IMR-90 (cell line): ENCODE results near the gene HAUS5. TPM values are rescaled to one million over a fixed set of nuclear protein-coding genes. Genes with fewer than 3 reads are reported as not detected.

Source experiments
- ATAC-seq: fragments of 200-7000 bp; cut with Tn5 transposase; 2 replicates; pipeline ENCODE4 v1.9.1; 2020; ENCODE audit warnings: low read depth, mild to moderate bottlenecking, moderate library complexity
- BruUV-seq: library from RNA; stranded (reverse); fragments of 400-500 nt; replicated peaks from 2 replicates; lab custom pipeline; 2021; lab: Mats Ljungman, UMichigan
- CTCF ChIA-PET: fragments of 300-600 bp; formaldehyde crosslinking; extraction: SDS; loops from one replicate; lab custom pipeline; 2021; ENCODE audit warnings: antibody characterized with exemption; lab: Yijun Ruan, JAX
- POLR2A ChIA-PET: fragments of 300-600 bp; sonication (Branson Sonifier 250); formaldehyde crosslinking; loops from one replicate; lab custom pipeline; 2022; ENCODE audit warnings: antibody characterized with exemption; ENCODE audit not compliant: unreplicated experiment; lab: Charles Lee
- DNase-seq: peaks from one replicate; pipeline ENCODE4 v3.0.0; 2013
- H2AFZ ChIP-seq: replicated peaks from 2 replicates; pipeline ENCODE3; 2013; ENCODE audit warnings: low read length, mild to moderate bottlenecking; ENCODE audit not compliant: poor library complexity
- H2AK5ac ChIP-seq: 2 replicates; pipeline ENCODE4 v1.6.1; 2013; ENCODE audit warnings: low read depth, low read length, inconsistent platforms
- H2AK9ac ChIP-seq: replicated peaks from 2 replicates; pipeline ENCODE3; 2013; ENCODE audit warnings: mild to moderate bottlenecking, low read depth, low read length, moderate library complexity; ENCODE audit not compliant: poor library complexity
- H2BK120ac ChIP-seq: 2 replicates; pipeline ENCODE4 v1.6.1; 2013; ENCODE audit warnings: low read depth, low read length, inconsistent platforms
- H2BK15ac ChIP-seq: 3 replicates; pipeline ENCODE4 v1.6.1; 2013; ENCODE audit warnings: low read depth, low read length, inconsistent platforms
- H2BK20ac ChIP-seq: 2 replicates; pipeline ENCODE4 v1.6.1; 2013; ENCODE audit warnings: low read depth, mild to moderate bottlenecking, inconsistent platforms, low read length, moderate library complexity
- H2BK5ac ChIP-seq: 2 replicates; pipeline ENCODE4 v1.6.1; 2013; ENCODE audit warnings: mild to moderate bottlenecking, low read depth, low read length, inconsistent platforms; ENCODE audit not compliant: poor library complexity, severe bottlenecking
- H3K14ac ChIP-seq: replicated peaks from 2 replicates; pipeline ENCODE4 v1.6.1; 2013; ENCODE audit warnings: low read depth, low read length, inconsistent platforms
- H3K18ac ChIP-seq: 2 replicates; pipeline ENCODE4 v1.6.1; 2013; ENCODE audit warnings: low read depth, low read length, control low read depth
- H3K23ac ChIP-seq: 2 replicates; pipeline ENCODE4 v1.6.1; 2013; ENCODE audit warnings: low read depth, low read length, inconsistent platforms
- H3K27ac ChIP-seq: 2 replicates; pipeline ENCODE4 v1.5.1; 2013; ENCODE audit warnings: mild to moderate bottlenecking, control low read depth, low read length; ENCODE audit not compliant: insufficient read depth
- H3K27me3 ChIP-seq: 2 replicates; pipeline ENCODE4 v1.6.1; 2013; ENCODE audit warnings: low read length; ENCODE audit not compliant: control insufficient read depth, insufficient read depth
- H3K36me3 ChIP-seq: 2 replicates; pipeline ENCODE4 v1.6.1; 2013; ENCODE audit warnings: low read length, mixed read lengths; ENCODE audit not compliant: control insufficient read depth, insufficient read depth
- H3K4ac ChIP-seq: 2 replicates; pipeline ENCODE4 v1.6.1; 2013; ENCODE audit warnings: low read depth, low read length, inconsistent platforms
- H3K4me1 ChIP-seq: 2 replicates; pipeline ENCODE4 v1.6.1; 2013; ENCODE audit warnings: low read length, mixed read lengths; ENCODE audit not compliant: control insufficient read depth, insufficient read depth
- H3K4me2 ChIP-seq: 2 replicates; pipeline ENCODE4 v1.6.1; 2013; ENCODE audit warnings: low read depth, mild to moderate bottlenecking, control low read depth, low read length, moderate library complexity
- H3K4me3 ChIP-seq: 2 replicates; pipeline ENCODE4 v1.5.1; 2013; ENCODE audit warnings: low read depth, mild to moderate bottlenecking, control low read depth, low read length, moderate library complexity; ENCODE audit not compliant: insufficient read depth
- H3K56ac ChIP-seq: 2 replicates; pipeline ENCODE4 v1.6.1; 2013; ENCODE audit warnings: low read length, inconsistent platforms; ENCODE audit not compliant: insufficient read depth; ENCODE audit errors: extremely low read depth
- H3K79me1 ChIP-seq, 2 experiments: 2 replicates each; pipeline ENCODE4 v1.6.1; 2013; ENCODE audit warnings: low read length in 2 of 2, inconsistent platforms in 1 of 2, low read depth in 1 of 2
- H3K9ac ChIP-seq: 2 replicates; pipeline ENCODE4 v1.6.1; 2013; ENCODE audit warnings: low read depth, low read length, control low read depth
- H3K9me1 ChIP-seq: 2 replicates; pipeline ENCODE4 v1.6.1; 2013; ENCODE audit warnings: low read length, inconsistent platforms; ENCODE audit not compliant: insufficient read depth
- H3K9me3 ChIP-seq: 2 replicates; pipeline ENCODE4 v1.6.1; 2013; ENCODE audit warnings: low read length; ENCODE audit not compliant: control insufficient read depth, insufficient read depth
- H4K20me1 ChIP-seq: 2 replicates; pipeline ENCODE4 v1.6.1; 2013; ENCODE audit warnings: low read length, inconsistent platforms; ENCODE audit not compliant: insufficient read depth
- H4K5ac ChIP-seq: 2 replicates; pipeline ENCODE4 v1.6.1; 2013; ENCODE audit warnings: mild to moderate bottlenecking, low read depth, low read length, control low read depth
- H4K8ac ChIP-seq, 2 experiments: 2 replicates each; pipeline ENCODE4 v1.6.1; 2013; ENCODE audit warnings: low read depth in 2 of 2, low read length in 2 of 2, control low read depth in 1 of 2, inconsistent platforms in 1 of 2
- H4K91ac ChIP-seq: 2 replicates; pipeline ENCODE4 v1.6.1; 2013; ENCODE audit warnings: low read depth, low read length, inconsistent platforms; ENCODE audit not compliant: insufficient read depth
- CEBPB ChIP-seq: IDR thresholded peaks from 2 replicates; pipeline ENCODE4 v1.6.1; 2012; ENCODE audit warnings: low read depth, low read length, improper control_type of control experiment
- ELK1 ChIP-seq: fragments of 150-350 bp; IDR thresholded peaks from 2 replicates; pipeline ENCODE4 v1.6.1; 2016; ENCODE audit warnings: low read depth, mild to moderate bottlenecking, low read length, moderate library complexity, borderline replicate concordance
- MAFK ChIP-seq: IDR thresholded peaks from 2 replicates; pipeline ENCODE4 v1.6.1; 2012; ENCODE audit warnings: low read depth, low read length, improper control_type of control experiment
- MAZ ChIP-seq: IDR thresholded peaks from 2 replicates; pipeline ENCODE4 v1.6.1; 2012; ENCODE audit warnings: low read depth, mild to moderate bottlenecking, low read length, improper control_type of control experiment, moderate library complexity, borderline replicate concordance
- RFX5 ChIP-seq: IDR thresholded peaks from 2 replicates; pipeline ENCODE4 v1.8.0; 2012; ENCODE audit warnings: low read depth, mild to moderate bottlenecking, low read length, moderate library complexity
- WGBS, 2 experiments: methylation state at CpG; one replicate each; pipeline versions ENCODE4 v1.1.5 to v1.1.7; 2013; ENCODE audit warnings: missing lambda C conversion rate in 2 of 2; ENCODE audit not compliant: insufficient read length in 1 of 2; ENCODE audit errors: extremely low coverage in 2 of 2; 5-methylcytosine and 5-hydroxymethylcytosine counted together
- dilution Hi-C: fragments of 300-500 bp; cut with HindIII; formaldehyde crosslinking; loops from one replicate; pipeline ENCODE4 v1.14.3; 2018; ENCODE audit warnings: low sequenced_read_pairs; ENCODE audit not compliant: unreplicated experiment
- in situ Hi-C: fragments of 300-500 bp; cut with MboI; formaldehyde crosslinking; loops from 3 replicates; pipeline ENCODE4 v1.14.3; 2019; ENCODE audit warnings: low sequenced_read_pairs, inconsistent platforms, mixed read lengths
- intact Hi-C: fragments of 100-400 bp; cut with micrococcal nuclease; formaldehyde crosslinking; loops from 2 replicates; pipeline ENCODE4 v1.10.0; 2022
- polyA plus RNA-seq, 3 experiments: library from polyadenylated mRNA; depleted of rRNA; stranded (reverse); fragments of >200 nt; gene quantifications; 2 replicates each; pipeline ENCODE4 v1.2.3, GENCODE V29; 2012; ENCODE audit warnings: low replicate concordance in 1 of 3
- total RNA-seq: library from RNA; depleted of rRNA; stranded (reverse); fragments of >200 nt; gene quantifications from 2 replicates; pipeline ENCODE4 v1.2.3, GENCODE V29; 2012

Gene HAUS5
- total and polyA plus RNA-seq, 2 of the 4 experiments (the other 2 are of a cell fraction) = 3.4 to 6.2 TPM

- ATAC-seq = no peak
- no peak for TF ChIP-seq ELK1
- TF ChIP-seq CEBPB = peak; percentile 64
- TF ChIP-seq RFX5 = no peak
- no peak for TF ChIP-seq MAZ
- TF ChIP-seq MAFK = no peak
- intact Hi-C loops (no loop called here), dilution Hi-C loops (no loop called here), in situ Hi-C loops (no loop called here)
- no peak overlapping the region for H3K27ac ChIP-seq
- no peak overlapping the region for H2BK120ac ChIP-seq
- no peak overlapping the region for H3K18ac ChIP-seq
- no TSS peak for BruUV-seq
- H3K9me1 ChIP-seq = no peaks in the 10 kb centered on the region
- WGBS, 2 experiments = no CpG with 5 or more reads among the region's 3 CpGs
- no peak overlapping the region for H3K23ac ChIP-seq
- no peaks in the 10 kb centered on the region for H4K20me1 ChIP-seq
- no peak overlapping the region for H2BK20ac ChIP-seq
- H3K4me2 ChIP-seq = no peak overlapping the region
- H2BK5ac ChIP-seq = no peak overlapping the region
- H4K8ac ChIP-seq = no peak overlapping the region
- no peak overlapping the region for H2AK9ac ChIP-seq
- H3K27me3 ChIP-seq = peaks cover 7% of the 10 kb centered on the region; the same call in 1 of the 2 replicates
- H4K91ac ChIP-seq = no peak overlapping the region
- no peak overlapping the region for H3K56ac ChIP-seq
- H3K79me1 ChIP-seq = no peaks in the 10 kb centered on the region
- ChIA-PET POLR2A (interaction anchor here (0.5 to 0.7 kb wide), 2 partner anchors 11 to 13 kb away, joined by 3 read pairs; no protein-coding TSS in a partner anchor), CTCF (no interaction called here)
- no peak overlapping the region for H3K14ac ChIP-seq
- H3K9me3 ChIP-seq = no peaks in the 10 kb centered on the region
- H2AFZ ChIP-seq = no peak overlapping the region
- H2AK5ac ChIP-seq = no peak overlapping the region
- no peak overlapping the region for H2BK15ac ChIP-seq
- H3K4ac ChIP-seq = no peak overlapping the region
- no peaks in the 10 kb centered on the region for H3K4me1 ChIP-seq
- H4K5ac ChIP-seq = no peak overlapping the region
- H3K36me3 ChIP-seq = no peaks in the 10 kb centered on the region
- no peak overlapping the region for H3K9ac ChIP-seq
- DNase-seq = no peak
- H3K4me3 ChIP-seq = no peak overlapping the region
These were observed 59.3 kb downstream of the HAUS5 start for GRCh38 chr19:35671818-35672217.
